T-cell (primary cell): ENCODE results near the gene CD69. TPM values are rescaled to one million over a fixed set of nuclear protein-coding genes. Genes with fewer than 3 reads are reported as not detected.

Experiments
- ATAC-seq, 4 experiments: fragments of 200-7000 bp in 3 of 4; fragments of 150-1000 bp in 1 of 4; cut with Tn5 transposase; replicated peaks in 1 of 4; 1 replicate in 3 of 4; 2 replicates in 1 of 4; pipeline ENCODE4 v1.10.0; 2021; ENCODE audit warnings: moderate library complexity in 3 of 4, mild to moderate bottlenecking in 2 of 4, moderate number of reproducible peaks in 1 of 4
- CTCF ChIA-PET, 2 donors: fragments of 300-600 bp; sonication (Branson Sonifier 250); formaldehyde crosslinking; loops; one replicate each; lab custom pipeline; 2022; ENCODE audit warnings: antibody characterized with exemption in 2 of 2; lab: Charles Lee
- POLR2A ChIA-PET, 2 donors: fragments of 300-600 bp; sonication (Branson Sonifier 250); formaldehyde crosslinking; loops; one replicate each; lab custom pipeline; 2022; ENCODE audit warnings: antibody characterized with exemption in 2 of 2; lab: Charles Lee
- DNase-seq, 35 experiments: peaks; one replicate each; pipeline versions ENCODE4 v3.0.0 to v3.0.0-alpha.2; 2013 to 2023
- H3K27ac ChIP-seq: one replicate; pipeline ENCODE4 v1.5.1; 2013; ENCODE audit warnings: low read length
- H3K27me3 ChIP-seq, 2 experiments: replicated peaks in 1 of 2; 1 replicate in 1 of 2; 2 replicates in 1 of 2; pipeline versions ENCODE4 v1.6.1 to v1.7.0; 2013; ENCODE audit warnings: low read length in 1 of 2, mixed read lengths in 1 of 2; ENCODE audit not compliant: control insufficient read depth in 2 of 2, insufficient read depth in 2 of 2; ENCODE audit errors: extremely low read depth in 1 of 2
- H3K36me3 ChIP-seq, 2 donors: 1 replicate in 1 of 2; 2 replicates in 1 of 2; pipeline versions ENCODE4 v1.6.1 to v1.7.0; 2013; ENCODE audit warnings: low read length in 1 of 2; ENCODE audit not compliant: control insufficient read depth in 2 of 2, insufficient read depth in 1 of 2; ENCODE audit errors: extremely low read depth in 1 of 2
- H3K4me1 ChIP-seq, 2 experiments: 1 replicate in 1 of 2; 2 replicates in 1 of 2; pipeline versions ENCODE4 v1.6.1 to v1.7.0; 2013; ENCODE audit warnings: low read length in 2 of 2, mixed read lengths in 1 of 2; ENCODE audit not compliant: insufficient read depth in 2 of 2, control insufficient read depth in 1 of 2; ENCODE audit errors: extremely low read depth in 1 of 2
- H3K4me3 ChIP-seq, 2 donors: 1 replicate in 1 of 2; 2 replicates in 1 of 2; pipeline versions ENCODE4 v1.5.1 to v1.7.0; 2013; ENCODE audit warnings: mild to moderate bottlenecking in 2 of 2, low read length in 1 of 2, moderate library complexity in 1 of 2; ENCODE audit not compliant: control insufficient read depth in 1 of 2; ENCODE audit errors: extremely low read depth in 1 of 2
- H3K9me3 ChIP-seq: 2 replicates; pipeline ENCODE4 v1.7.0; 2013
- H3K27ac Mint-ChIP-seq, 2 donors: one replicate each; pipeline ENCODE4 v1.8.0; 2020 to 2021; ENCODE audit warnings: mild to moderate bottlenecking in 2 of 2, mixed read lengths in 2 of 2
- H3K27me3 Mint-ChIP-seq, 2 donors: one replicate each; pipeline ENCODE4 v1.8.0; 2021 to 2022; ENCODE audit warnings: mixed read lengths in 2 of 2
- H3K36me3 Mint-ChIP-seq: one replicate; pipeline ENCODE4 v1.8.0; 2021; ENCODE audit warnings: mixed read lengths
- H3K4me1 Mint-ChIP-seq, 3 donors: one replicate each; pipeline ENCODE4 v1.8.0; 2020 to 2022; ENCODE audit warnings: mixed read lengths in 3 of 3, mild to moderate bottlenecking in 1 of 3
- H3K4me3 Mint-ChIP-seq, 3 donors: one replicate each; pipeline ENCODE4 v1.8.0; 2020 to 2022; ENCODE audit warnings: mild to moderate bottlenecking in 3 of 3, mixed read lengths in 3 of 3, moderate library complexity in 3 of 3
- H3K9me3 Mint-ChIP-seq, 3 donors: one replicate each; pipeline ENCODE4 v1.8.0; 2020 to 2022; ENCODE audit warnings: mixed read lengths in 3 of 3
- WGBS: methylation state at CpG from one replicate; pipeline ENCODE4 v1.1.5; 2013; ENCODE audit warnings: missing lambda C conversion rate; ENCODE audit not compliant: insufficient coverage; 5-methylcytosine and 5-hydroxymethylcytosine counted together
- total RNA-seq, 35 experiments: library from RNA in 6 of 35; stranded (reverse) in 6 of 35; fragments of 120-200 nt in 1 of 35; gene quantifications; one replicate each; pipeline versions ENCODE4 v1.2.1 to v1.2.4 and lab custom pipeline; 2013 to 2026

Gene CD69
- total RNA-seq, 5 donors from 2014 or later (not counting 1 experiment from before 2014, with no cell fraction given): 36.7 to 746 (median 39.4) TPM

DNA sequence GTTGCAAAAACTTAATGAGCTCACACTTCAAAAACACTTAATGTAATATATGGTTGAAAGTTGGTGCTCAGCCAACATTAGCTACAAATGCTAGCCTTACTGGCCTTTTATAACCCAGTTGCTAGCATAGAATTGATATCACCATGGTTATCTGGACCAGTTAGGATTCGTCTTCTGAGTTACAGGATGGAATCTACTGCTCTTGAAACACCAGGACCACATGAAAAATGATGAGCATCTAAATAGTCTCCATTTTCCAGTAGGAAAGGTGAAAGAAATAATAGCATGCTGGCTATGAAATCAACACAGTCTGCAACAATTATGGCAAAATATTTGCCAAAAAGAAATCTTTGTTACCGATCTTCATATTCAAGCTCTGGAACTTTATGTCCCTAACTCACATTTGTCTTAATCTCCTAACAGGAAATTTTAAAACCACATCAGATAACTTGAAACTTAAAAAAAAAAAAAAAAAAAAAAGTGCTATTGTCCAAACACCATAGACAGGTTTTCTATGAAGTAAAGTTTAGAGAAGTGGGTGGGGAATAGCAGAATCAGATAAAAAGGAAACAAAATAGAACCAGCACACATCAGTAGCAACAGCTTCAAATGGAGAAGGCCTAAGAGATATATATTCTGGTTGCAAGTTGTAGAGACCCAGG, 12.6 kb upstream of the CD69 start:
- DNase-seq: peak in 1 of 35 experiments; percentile 48
- H3K4me3 Mint-ChIP-seq: peak overlapping the region; percentile 5 to 61 (median 37)

DNA sequence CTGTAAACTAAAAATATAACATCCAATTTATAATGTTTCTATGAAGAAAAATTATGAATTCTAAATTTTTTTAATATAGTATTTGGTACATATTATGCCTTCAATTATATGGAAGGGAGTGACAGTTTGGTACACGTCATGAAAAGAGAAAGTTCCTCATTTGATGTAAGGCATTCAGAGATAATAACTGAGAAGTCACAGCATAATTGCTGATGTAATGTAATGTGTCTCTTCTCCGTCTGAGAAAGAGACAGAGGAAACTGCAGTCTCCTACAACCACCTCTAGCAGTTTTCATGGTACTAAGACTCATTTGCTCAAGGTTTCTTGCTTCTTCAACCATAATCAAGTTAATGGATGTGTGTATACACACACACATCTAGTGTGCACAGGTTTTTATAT, 2.3 kb upstream of the CD69 start:
- ChIA-PET POLR2A (interaction anchor here in 1 of 2 donors (0.9 to 4.1 kb wide), 2 partner anchors 12 to 37 kb away, joined by 3 to 112 read pairs; no protein-coding TSS in a partner anchor), CTCF (interaction anchor here (0.6 to 6.5 kb wide), 4 partner anchors 11 to 372 kb away, joined by 3 to 101 read pairs (median 30); no protein-coding TSS in a partner anchor)
- Mint-ChIP-seq H3K36me3 (peaks cover 8% of the 10 kb centered on the region), H3K27ac (no peak overlapping the region), H3K9me3 (peaks cover 0 to 3% (median 0%) of the 10 kb centered on the region in 3 donors), H3K27me3 (no peaks in the 10 kb centered on the region), H3K4me1 (peaks cover 46 to 58% (median 52%) of the 10 kb centered on the region in 3 donors), H3K4me3 (no peak overlapping the region)
- no CpG with 5 or more reads among the region's 2 CpGs for WGBS
- Histone ChIP-seq H3K4me3 (no peak overlapping the region), H3K36me3 (no peaks in the 10 kb centered on the region), H3K9me3 (no peaks in the 10 kb centered on the region), H3K4me1 (peaks cover 24 to 40% of the 10 kb centered on the region in 2 experiments), H3K27me3 (no peaks in the 10 kb centered on the region), H3K27ac (peak overlapping the region; percentile 15)
- DNase-seq: peak in 1 of 35 experiments; percentile 57
- ATAC-seq: no peak

More for the DNA sequence above, 12.6 kb upstream of the CD69 start:
- Mint-ChIP-seq H3K27ac (peak overlapping the region; percentile 78 to 84), H3K4me1 (peaks cover 80 to 89% (median 82%) of the 10 kb centered on the region in 3 donors), H3K36me3 (no peaks in the 10 kb centered on the region), H3K9me3 (no peaks in the 10 kb centered on the region), H3K27me3 (no peaks in the 10 kb centered on the region)
- Histone ChIP-seq H3K4me3 (no peak overlapping the region), H3K36me3 (no peaks in the 10 kb centered on the region), H3K27ac (peak overlapping the region; percentile 14), H3K27me3 (no peaks in the 10 kb centered on the region), H3K9me3 (no peaks in the 10 kb centered on the region), H3K4me1 (peaks cover 25 to 50% of the 10 kb centered on the region in 2 experiments)
- ATAC-seq: peak in 3 of 4 experiments; percentile 63 to 80 (median 66)
- no CpG with 5 or more reads among the region's 2 CpGs for WGBS
- ChIA-PET POLR2A (interaction anchor here (0.5 to 3.8 kb wide), 14 partner anchors 11 to 1746 kb away, joined by 3 to 53 read pairs (median 6); partner anchors contain the start of gene CD69 (in 1 of the 2)), CTCF (interaction anchor here (0.5 to 2.8 kb wide), 15 partner anchors 8 to 1720 kb away, joined by 3 to 18 read pairs (median 4); partner anchors contain the start of genes CD69 (in 1 of the 2) and CLEC2B (in 1 of the 2))

DNA sequence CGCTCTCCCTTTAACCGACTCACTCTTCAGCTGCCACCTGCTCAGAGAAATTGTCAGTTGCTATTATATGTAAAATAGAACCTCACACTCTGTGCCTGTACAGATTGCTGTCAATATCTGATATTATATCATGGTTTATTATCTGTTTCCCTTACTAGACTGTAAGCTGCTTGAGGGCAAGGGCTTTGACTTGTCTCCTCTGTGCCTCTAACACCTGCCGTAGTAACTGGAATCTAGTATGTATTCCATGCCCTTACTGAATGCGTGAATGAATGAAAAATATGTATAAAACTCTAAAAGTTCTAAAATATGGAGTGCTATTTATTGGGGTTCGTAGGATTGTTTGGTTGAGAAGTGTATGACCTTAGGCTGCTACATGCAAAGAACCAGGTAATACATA, 1.7 kb upstream of the CD69 start:
- Mint-ChIP-seq H3K36me3 (peaks cover 13% of the 10 kb centered on the region), H3K4me1 (peaks cover 46 to 60% (median 54%) of the 10 kb centered on the region in 3 donors), H3K9me3 (peaks cover 0 to 3% (median 0%) of the 10 kb centered on the region in 3 donors), H3K27me3 (no peaks in the 10 kb centered on the region), H3K27ac (peak overlapping the region; percentile 97 to 99), H3K4me3 (peak overlapping the region; percentile 21 to 93 (median 35))
- DNase-seq: no peak
- no peaks in the 10 kb centered on the region for H3K27me3 ChIP-seq
- ChIA-PET POLR2A (interaction anchor here (0.6 to 4.1 kb wide), 8 partner anchors 11 to 114 kb away, joined by 3 to 112 read pairs (median 4); partner anchors contain the start of gene CLEC2D (in 1 of the 2)), CTCF (interaction anchor here (0.6 to 6.5 kb wide), 6 partner anchors 10 to 372 kb away, joined by 3 to 101 read pairs (median 22); no protein-coding TSS in a partner anchor)
- H3K4me1 ChIP-seq: peaks cover 24 to 42% of the 10 kb centered on the region in 2 experiments
- H3K9me3 ChIP-seq: no peaks in the 10 kb centered on the region
- no peak overlapping the region for H3K4me3 ChIP-seq
- H3K27ac ChIP-seq: peak overlapping the region; percentile 98
- no peaks in the 10 kb centered on the region for H3K36me3 ChIP-seq
- 94% methylated on average over 3 of the region's 5 CpGs for WGBS
- ATAC-seq: no peak

DNA sequence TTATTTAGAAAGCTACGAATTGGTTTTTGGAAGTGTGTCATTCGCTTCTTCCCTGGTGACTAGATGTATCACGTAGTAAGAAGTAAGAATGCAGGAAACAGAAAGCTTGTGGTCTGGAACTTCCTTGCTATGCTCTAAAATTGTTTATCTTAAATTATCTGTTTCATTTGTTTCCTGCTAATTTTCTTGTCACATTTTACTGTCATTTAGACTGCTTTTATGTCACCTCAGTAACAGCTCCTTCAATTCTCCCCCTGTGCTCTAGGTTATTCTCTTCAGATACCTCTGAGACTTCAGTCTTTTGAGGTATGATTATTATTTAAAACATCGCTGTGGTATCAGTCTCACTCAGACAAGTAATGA, 699 bp upstream of the CD69 start:
- peak in 7 of 35 experiments; percentile 29 to 83 (median 45) for DNase-seq
- H3K36me3 ChIP-seq: no peaks in the 10 kb centered on the region
- H3K4me1 ChIP-seq: peaks cover 29 to 49% of the 10 kb centered on the region in 2 experiments
- Mint-ChIP-seq H3K27ac (peak overlapping the region; percentile 97 to 99), H3K36me3 (peaks cover 16% of the 10 kb centered on the region), H3K27me3 (no peaks in the 10 kb centered on the region), H3K4me3 (peak overlapping the region; percentile 87 to 97 (median 93)), H3K4me1 (peaks cover 50 to 64% (median 57%) of the 10 kb centered on the region in 3 donors), H3K9me3 (peaks cover 0 to 3% (median 0%) of the 10 kb centered on the region in 3 donors)
- CTCF ChIA-PET: interaction anchor here (0.8 to 8.4 kb wide), 13 partner anchors 9 to 113 kb away, joined by 3 to 101 read pairs (median 8); no protein-coding TSS in a partner anchor
- peak overlapping the region; percentile 98 for H3K27ac ChIP-seq
- H3K4me3 ChIP-seq: peak overlapping the region; percentile 63 to 95
- no peaks in the 10 kb centered on the region for H3K27me3 ChIP-seq
- no peaks in the 10 kb centered on the region for H3K9me3 ChIP-seq
- POLR2A ChIA-PET: interaction anchor here (0.6 to 4.1 kb wide), 30 partner anchors 8 to 1825 kb away, joined by 3 to 112 read pairs (median 7); partner anchors contain the start of genes CLEC2D (in 2 of the 2), CLEC2B (in 1 of the 2), GABARAPL1 (in 1 of the 2) and SLC2A3 (in 1 of the 2)
- ATAC-seq: peak; percentile 41 to 47 (median 44)
- WGBS: no CpG with 5 or more reads among the region's 4 CpGs

DNA sequence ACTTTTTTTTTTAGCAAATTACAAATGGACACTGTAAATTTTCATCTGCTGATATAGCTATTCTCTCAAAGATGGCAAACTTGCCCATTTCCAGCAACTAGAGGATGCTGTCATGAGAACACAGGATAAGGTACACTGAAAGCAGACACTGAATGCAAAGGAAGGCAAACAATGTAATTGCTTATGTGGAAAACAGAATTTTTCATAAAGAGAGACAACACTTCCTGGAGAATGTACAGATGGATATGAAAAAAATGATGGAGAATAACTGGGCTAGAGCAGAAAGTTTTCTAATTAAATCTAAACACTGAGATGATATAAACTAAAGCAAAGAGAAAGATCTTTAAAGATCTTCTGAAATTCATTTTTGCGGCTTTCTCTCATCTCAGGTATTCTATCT, 581 bp downstream of the CD69 start:
- H3K27me3 Mint-ChIP-seq: no peaks in the 10 kb centered on the region
- WGBS: no CpG with 5 or more reads among the region's 1 CpG
- H3K4me3 ChIP-seq: peak overlapping the region; percentile 63 to 95
- DNase-seq (peak in 1 of 35 experiments; percentile 55), ATAC-seq (no peak)
- H3K27ac Mint-ChIP-seq: peak overlapping the region; percentile 97 to 99
- H3K4me1 ChIP-seq: peaks cover 32 to 49% of the 10 kb centered on the region in 2 experiments
- H3K36me3 Mint-ChIP-seq: peaks cover 26% of the 10 kb centered on the region
- H3K9me3 Mint-ChIP-seq: peaks cover 0 to 3% (median 0%) of the 10 kb centered on the region in 3 donors
- CTCF ChIA-PET: interaction anchor here (0.9 to 8.4 kb wide), 10 partner anchors 8 to 112 kb away, joined by 3 to 101 read pairs (median 13); no protein-coding TSS in a partner anchor
- peaks cover 57 to 72% (median 63%) of the 10 kb centered on the region in 3 donors for H3K4me1 Mint-ChIP-seq
- peak overlapping the region; percentile 98 for H3K27ac ChIP-seq
- H3K4me3 Mint-ChIP-seq: peak overlapping the region; percentile 87 to 97 (median 93)
- peaks cover 0 to 12% of the 10 kb centered on the region in 2 donors for H3K36me3 ChIP-seq
- no peaks in the 10 kb centered on the region for H3K9me3 ChIP-seq
- no peaks in the 10 kb centered on the region for H3K27me3 ChIP-seq
- POLR2A ChIA-PET: interaction anchor here (0.6 to 4.1 kb wide), 40 partner anchors 7 to 454 kb away, joined by 3 to 112 read pairs (median 5); partner anchors contain the start of genes CLEC2B (in 1 of the 2), CLEC2D (in 1 of the 2) and GABARAPL1 (in 1 of the 2)
